ENCODE measurements around the gene TAF13.

GRCh38 chr1:109040627-109040988 lies 35.2 kb downstream of the TAF13 start:
- TF ChIP-seq CTCF (IDR thresholded peaks at IDR 0.05), result no peak
- no peak for TF ChIP-seq EP300 (IDR thresholded peaks at IDR 0.05)
- TF ChIP-seq POLR2A (IDR thresholded peaks at IDR 0.05), result no peak

All from tibial nerve (tissue), 4 donors.